Left renal cortex interstitium (tissue), 4 donors: Measurements from ENCODE around the gene EPB41L4B. TPM values are rescaled to one million over a fixed set of nuclear protein-coding genes. Genes with fewer than 3 reads are reported as not detected.

Experiments used
- DNase-seq, 4 donors: peaks; one replicate each; pipeline ENCODE4 v3.0.0-alpha.2; 2013; ENCODE audit warnings: low read depth in 4 of 4, low spot score in 2 of 4, missing footprints in 1 of 4
- polyA plus RNA-seq, 4 donors: library from polyadenylated mRNA; unstranded; fragments of 120-200 nt; gene quantifications; one replicate each; pipeline ENCODE4 v1.2.1, GENCODE V29; 2013; ENCODE audit not compliant: insufficient read length in 4 of 4

The EPB41L4B gene
- polyA plus RNA-seq, 4 donors: 11.8 to 20.0 (median 14.9) TPM

- DNase-seq: no peak
These were observed 48.8 kb downstream of the EPB41L4B start for GRCh38 chr9:109272045-109272444.

GRCh38 chr9:109270971-109271925, 49.6 kb downstream of the EPB41L4B start:
- DNase-seq: no peak

- DNase-seq: no peak
These were observed 50.4 kb downstream of the EPB41L4B start for GRCh38 chr9:109270441-109270840.

GRCh38 chr9:109269839-109270238, 51.0 kb downstream of the EPB41L4B start:
- no peak for DNase-seq

GRCh38 chr9:109269081-109269480, 51.8 kb downstream of the EPB41L4B start:
- no peak for DNase-seq

GRCh38 chr9:109267555-109267954, 53.3 kb downstream of the EPB41L4B start:
- no peak for DNase-seq

- DNase-seq: peak in 2 of 4 donors; percentile 20 to 29
These were observed 55.8 kb downstream of the EPB41L4B start for GRCh38 chr9:109264877-109265587.

- no peak for DNase-seq
These were observed 57.5 kb downstream of the EPB41L4B start for GRCh38 chr9:109263358-109263757.

- peak in 2 of 4 donors; percentile 31 to 45 for DNase-seq
These were observed 62.2 kb downstream of the EPB41L4B start for GRCh38 chr9:109258481-109259302.

GRCh38 chr9:109256336-109256735, 64.5 kb downstream of the EPB41L4B start:
- no peak for DNase-seq

- no peak for DNase-seq
These were observed 65.5 kb downstream of the EPB41L4B start for GRCh38 chr9:109255394-109255793.

- no peak for DNase-seq
These were observed 66.5 kb downstream of the EPB41L4B start for GRCh38 chr9:109254317-109254716.

GRCh38 chr9:109253637-109254284, 67.1 kb downstream of the EPB41L4B start:
- no peak for DNase-seq

- DNase-seq: no peak
These were observed 67.6 kb downstream of the EPB41L4B start for GRCh38 chr9:109253241-109253636.

- no peak for DNase-seq
These were observed 68.6 kb downstream of the EPB41L4B start for GRCh38 chr9:109252291-109252690.

GRCh38 chr9:109251776-109252106, 69.1 kb downstream of the EPB41L4B start:
- DNase-seq: no peak

- DNase-seq: no peak
These were observed 69.6 kb downstream of the EPB41L4B start for GRCh38 chr9:109251080-109251775.

- DNase-seq: no peak
These were observed 70.1 kb downstream of the EPB41L4B start for GRCh38 chr9:109250771-109251079.

- no peak for DNase-seq
These were observed 70.5 kb downstream of the EPB41L4B start for GRCh38 chr9:109250311-109250741.

- no peak for DNase-seq
These were observed 71.2 kb downstream of the EPB41L4B start for GRCh38 chr9:109249615-109250014.
